Retina (tissue), 1 donor: ENCODE data around the gene RABGEF1.
A peak's percentile ranks its signal among the peaks of the same experiment; 100 is the strongest.
"Not testable (repeated sequence)": the region's sequence is repeated elsewhere in the genome, so short reads cannot be mapped to it uniquely, and the experiment has no call there.

Experiments
- DNase-seq: peaks from one replicate; pipeline ENCODE4 v3.0.0-alpha.2; 2016

The RABGEF1 gene

GRCh38 chr7:66817208-66817795 is 76.8 kb downstream of the RABGEF1 start:
- DNase-seq: not testable (repeated sequence)

GRCh38 chr7:66817956-66818355 is 77.4 kb downstream of the RABGEF1 start:
- DNase-seq: not testable (repeated sequence)

- DNase-seq: no peak
Measured at GRCh38 chr7:66824041-66824440, 83.5 kb downstream of the RABGEF1 start.

- not testable (repeated sequence) for DNase-seq
Measured at GRCh38 chr7:66825538-66825937, 85.0 kb downstream of the RABGEF1 start.

GRCh38 chr7:66826649-66827048 is 86.1 kb downstream of the RABGEF1 start:
- no peak for DNase-seq

- not testable (repeated sequence) for DNase-seq
Measured at GRCh38 chr7:66830976-66831375, 90.4 kb downstream of the RABGEF1 start.

GRCh38 chr7:66832531-66833351 is 92.2 kb downstream of the RABGEF1 start:
- DNase-seq: no peak

GRCh38 chr7:66837007-66837406 is 96.5 kb downstream of the RABGEF1 start:
- DNase-seq: no peak

GRCh38 chr7:66837661-66838060 is 97.1 kb downstream of the RABGEF1 start:
- no peak for DNase-seq

GRCh38 chr7:66839814-66840213 is 99.3 kb downstream of the RABGEF1 start:
- DNase-seq: no peak

- DNase-seq: no peak
Measured at GRCh38 chr7:66840316-66840715, 99.8 kb downstream of the RABGEF1 start.

- no peak for DNase-seq
Measured at GRCh38 chr7:66841898-66842297, 101.4 kb downstream of the RABGEF1 start.

GRCh38 chr7:66843492-66843891 is 103.0 kb downstream of the RABGEF1 start:
- DNase-seq: not testable (repeated sequence)

- DNase-seq: peak; percentile 99
Measured at GRCh38 chr7:66844552-66845378, 104.2 kb downstream of the RABGEF1 start.

- DNase-seq: no peak
Measured at GRCh38 chr7:66845379-66846095, 105.0 kb downstream of the RABGEF1 start.

GRCh38 chr7:66846096-66846445 is 105.5 kb downstream of the RABGEF1 start:
- not testable (repeated sequence) for DNase-seq

- not testable (repeated sequence) for DNase-seq
Measured at GRCh38 chr7:66847523-66847855, 107.0 kb downstream of the RABGEF1 start.

GRCh38 chr7:66847879-66848790 is 107.6 kb downstream of the RABGEF1 start:
- DNase-seq: no peak

GRCh38 chr7:66859339-66859738 is 118.8 kb downstream of the RABGEF1 start:
- DNase-seq: no peak

GRCh38 chr7:66859794-66860645 is 119.5 kb downstream of the RABGEF1 start:
- no peak for DNase-seq

- no peak for DNase-seq
Measured at GRCh38 chr7:66860767-66861166, 120.2 kb downstream of the RABGEF1 start.
